Loucy (cell line): ENCODE measurements around the gene MLST8.

Source experiments
- H2AFZ ChIP-seq: fragments of 200-600 bp; sonication (generic); 2 replicates; pipeline ENCODE4 v1.6.0; 2016; ENCODE audit warnings: antibody characterized with exemption, mild to moderate bottlenecking, low read length, moderate library complexity
- H3F3A ChIP-seq: fragments of 200-600 bp; 2 replicates; pipeline ENCODE4 v1.6.0; 2016; ENCODE audit warnings: antibody characterized with exemption, low read depth, mild to moderate bottlenecking
- H3K27me3 ChIP-seq: fragments of 200-600 bp; sonication (generic); 2 replicates; pipeline ENCODE4 v1.6.1; 2014; ENCODE audit warnings: low read length, mild to moderate bottlenecking; ENCODE audit not compliant: insufficient read depth, poor library complexity, severe bottlenecking
- H3K36me3 ChIP-seq: fragments of 200-600 bp; sonication (generic); 2 replicates; pipeline ENCODE4 v1.6.1; 2016; ENCODE audit warnings: low read length; ENCODE audit not compliant: insufficient read depth
- H3K4me1 ChIP-seq: fragments of 200-600 bp; sonication (generic); 2 replicates; pipeline ENCODE4 v1.5.1; 2014; ENCODE audit warnings: low read length, mild to moderate bottlenecking; ENCODE audit not compliant: insufficient read depth, poor library complexity, severe bottlenecking
- H3K4me2 ChIP-seq: fragments of 200-600 bp; sonication (generic); 2 replicates; pipeline ENCODE4 v1.6.0; 2014; ENCODE audit warnings: antibody characterized with exemption, low read length, low read depth, mild to moderate bottlenecking; ENCODE audit not compliant: poor library complexity, severe bottlenecking
- H3K4me3 ChIP-seq: fragments of 200-600 bp; sonication (generic); 2 replicates; pipeline ENCODE4 v1.5.1; 2014; ENCODE audit warnings: low read length, mild to moderate bottlenecking, mixed read lengths; ENCODE audit not compliant: poor library complexity, severe bottlenecking
- H3K79me2 ChIP-seq: fragments of 200-600 bp; sonication (generic); 2 replicates; pipeline ENCODE4 v1.6.1; 2014; ENCODE audit warnings: low read length; ENCODE audit not compliant: insufficient read depth
- H3K9ac ChIP-seq: fragments of 200-600 bp; sonication (generic); 2 replicates; pipeline ENCODE4 v1.6.0; 2014; ENCODE audit warnings: mild to moderate bottlenecking, low read depth, low read length, moderate library complexity; ENCODE audit not compliant: poor library complexity, severe bottlenecking
- H3K9me2 ChIP-seq: fragments of 200-600 bp; sonication (generic); replicated peaks from 2 replicates; pipeline ENCODE4 v1.6.1; 2016; ENCODE audit warnings: low read depth, low read length, mixed read lengths
- H3K9me3 ChIP-seq: fragments of 200-600 bp; sonication (generic); 2 replicates; pipeline ENCODE4 v1.6.1; 2014; ENCODE audit warnings: mild to moderate bottlenecking, antibody characterized with exemption, low read length, low read depth; ENCODE audit not compliant: insufficient read depth
- H4K20me1 ChIP-seq: fragments of 200-600 bp; sonication (generic); 2 replicates; pipeline ENCODE4 v1.6.0; 2014; ENCODE audit warnings: antibody characterized with exemption, low read length, mild to moderate bottlenecking; ENCODE audit not compliant: insufficient read depth, poor library complexity, severe bottlenecking
- EZH2phosphoT487 ChIP-seq: fragments of 200-600 bp; IDR thresholded peaks from 2 replicates; pipeline ENCODE4 v1.6.1; 2018; ENCODE audit warnings: antibody characterized with exemption, mild to moderate bottlenecking, moderate library complexity, borderline replicate concordance
- TF ChIP-seq, protein P1 (sequence below): fragments of 200-600 bp; sonication (generic); conservative IDR thresholded peaks from 2 replicates; pipeline ENCODE4 v1.5.1; 2014; ENCODE audit warnings: mild to moderate bottlenecking, antibody characterized with exemption, low read length

MLST8 gene

DNA sequence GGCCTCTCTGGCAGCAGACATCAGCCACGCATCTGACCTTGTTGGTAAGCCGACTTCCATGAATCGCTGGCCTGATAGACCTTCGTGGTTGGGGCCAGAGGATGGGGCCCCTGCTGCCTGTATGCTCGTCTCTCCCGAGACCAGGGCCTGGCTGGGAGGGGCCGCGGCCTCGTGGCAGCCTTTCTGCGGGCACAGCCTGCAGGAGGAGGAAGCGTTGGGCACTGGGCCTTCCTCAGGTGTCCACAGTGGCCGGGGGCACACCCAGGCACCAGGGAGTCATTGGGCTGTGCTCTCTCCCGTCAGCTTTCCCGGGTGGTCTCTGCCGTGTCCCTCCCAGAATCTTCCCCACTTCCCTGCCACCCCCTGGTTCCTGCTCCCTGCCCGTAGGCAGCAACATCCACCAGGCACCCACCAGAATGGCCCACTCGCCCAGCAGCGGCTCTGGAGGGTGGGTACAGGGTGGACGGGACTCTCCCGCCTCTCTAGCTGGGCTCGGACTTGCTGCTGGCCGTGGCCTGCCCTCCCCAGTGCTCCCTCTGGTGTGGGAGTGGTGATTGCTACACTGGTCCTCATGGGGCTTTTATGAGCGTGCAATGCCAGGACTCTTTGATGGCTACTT, 24.5 kb downstream of the MLST8 start:
- Histone ChIP-seq H3K9me2 (no peaks in the 10 kb centered on the region), H3K9me3 (no peaks in the 10 kb centered on the region), H3K27me3 (no peaks in the 10 kb centered on the region), H3K9ac (no peak overlapping the region), H3K36me3 (no peaks in the 10 kb centered on the region; the same call in 1 of the 2 replicates), H3F3A (no peaks in the 10 kb centered on the region), H3K4me1 (no peaks in the 10 kb centered on the region), H2AFZ (no peak overlapping the region), H3K79me2 (peaks cover 27% of the 10 kb centered on the region; the same call in 1 of the 2 replicates), H3K4me2 (no peak overlapping the region), H4K20me1 (no peaks in the 10 kb centered on the region), H3K4me3 (no peak overlapping the region)
- TF ChIP-seq, protein P1, sequence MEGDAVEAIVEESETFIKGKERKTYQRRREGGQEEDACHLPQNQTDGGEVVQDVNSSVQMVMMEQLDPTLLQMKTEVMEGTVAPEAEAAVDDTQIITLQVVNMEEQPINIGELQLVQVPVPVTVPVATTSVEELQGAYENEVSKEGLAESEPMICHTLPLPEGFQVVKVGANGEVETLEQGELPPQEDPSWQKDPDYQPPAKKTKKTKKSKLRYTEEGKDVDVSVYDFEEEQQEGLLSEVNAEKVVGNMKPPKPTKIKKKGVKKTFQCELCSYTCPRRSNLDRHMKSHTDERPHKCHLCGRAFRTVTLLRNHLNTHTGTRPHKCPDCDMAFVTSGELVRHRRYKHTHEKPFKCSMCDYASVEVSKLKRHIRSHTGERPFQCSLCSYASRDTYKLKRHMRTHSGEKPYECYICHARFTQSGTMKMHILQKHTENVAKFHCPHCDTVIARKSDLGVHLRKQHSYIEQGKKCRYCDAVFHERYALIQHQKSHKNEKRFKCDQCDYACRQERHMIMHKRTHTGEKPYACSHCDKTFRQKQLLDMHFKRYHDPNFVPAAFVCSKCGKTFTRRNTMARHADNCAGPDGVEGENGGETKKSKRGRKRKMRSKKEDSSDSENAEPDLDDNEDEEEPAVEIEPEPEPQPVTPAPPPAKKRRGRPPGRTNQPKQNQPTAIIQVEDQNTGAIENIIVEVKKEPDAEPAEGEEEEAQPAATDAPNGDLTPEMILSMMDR = no peak
- no peak for TF ChIP-seq EZH2phosphoT487

DNA sequence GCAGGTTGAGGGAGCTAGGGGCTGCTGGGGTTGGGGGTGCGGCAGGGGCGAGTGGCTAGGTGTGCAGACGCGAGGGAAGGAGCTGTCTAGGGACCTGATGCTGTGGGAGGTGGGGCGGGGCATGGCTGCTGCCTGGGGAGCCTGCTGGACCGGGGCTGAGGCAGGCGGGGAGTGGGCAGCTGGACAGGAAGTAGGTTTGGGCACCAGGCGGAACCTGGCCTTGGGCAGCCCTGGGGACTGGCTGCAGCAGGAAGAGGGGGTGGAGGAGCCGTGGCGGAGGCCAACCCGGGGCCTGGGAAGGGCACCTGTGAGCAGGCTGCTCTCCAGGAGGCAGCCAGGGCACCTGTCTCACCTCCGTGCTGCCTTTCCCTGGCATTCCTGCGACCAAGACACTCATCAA, 25.1 kb downstream of the MLST8 start:
- Histone ChIP-seq H3K9me2 (no peaks in the 10 kb centered on the region), H3K9ac (no peak overlapping the region), H2AFZ (no peak overlapping the region), H4K20me1 (no peaks in the 10 kb centered on the region), H3K4me2 (no peak overlapping the region), H3K27me3 (no peaks in the 10 kb centered on the region), H3K36me3 (no peaks in the 10 kb centered on the region; the same call in 1 of the 2 replicates), H3K9me3 (no peaks in the 10 kb centered on the region), H3K4me1 (no peaks in the 10 kb centered on the region), H3K79me2 (peaks cover 21% of the 10 kb centered on the region; the same call in 1 of the 2 replicates), H3K4me3 (no peak overlapping the region), H3F3A (no peaks in the 10 kb centered on the region)
- no peak for TF ChIP-seq EZH2phosphoT487
- TF ChIP-seq, protein P1 = no peak

DNA sequence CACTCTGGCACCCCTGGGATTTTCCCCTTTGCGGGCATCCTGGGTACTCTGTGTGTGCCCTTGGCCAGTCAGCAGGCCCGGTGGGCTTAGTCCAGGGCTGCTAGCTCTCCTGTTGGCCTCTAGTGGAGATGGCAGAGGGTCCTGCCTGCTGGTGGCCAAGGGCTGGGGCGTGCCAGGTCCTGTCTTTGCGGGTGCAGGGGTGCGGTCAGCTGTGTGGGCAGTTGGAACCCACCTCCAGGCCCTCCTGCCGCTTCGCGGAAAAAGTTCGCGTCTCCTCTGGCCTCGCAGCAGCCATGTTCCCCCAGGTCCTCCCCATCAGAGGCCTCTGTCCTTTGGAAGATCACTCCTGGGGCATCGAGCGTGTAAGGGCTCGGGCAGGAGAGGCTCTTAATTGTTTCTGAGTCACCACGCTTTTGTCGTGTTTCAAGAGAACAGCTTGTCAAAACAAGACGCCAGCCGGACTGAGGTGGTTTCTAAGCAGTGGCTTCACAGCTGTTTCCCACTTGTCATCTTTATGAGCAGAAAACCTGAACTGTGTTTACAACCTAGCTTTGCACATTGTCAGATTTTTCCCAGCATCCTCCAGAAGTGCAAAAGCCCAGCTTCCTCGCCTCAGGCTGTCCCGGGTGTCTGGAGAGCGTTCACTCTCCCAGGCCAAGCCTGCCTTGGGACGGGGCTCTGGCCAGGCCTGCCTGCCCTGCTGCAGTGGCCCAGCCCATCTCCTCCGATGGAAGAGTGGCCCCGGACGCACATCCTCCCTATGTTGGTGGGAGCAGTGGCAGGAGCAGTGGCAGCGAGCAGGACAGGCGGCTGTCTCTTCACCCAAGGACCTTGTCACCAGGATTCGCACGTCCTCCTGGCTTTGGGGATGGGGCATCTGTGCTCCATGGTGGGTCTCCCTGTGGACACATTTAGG, 26.0 kb downstream of the MLST8 start:
- Histone ChIP-seq H3K4me3 (no peak overlapping the region), H3K4me2 (no peak overlapping the region), H3K9ac (no peak overlapping the region), H3K9me3 (no peaks in the 10 kb centered on the region), H3K36me3 (no peaks in the 10 kb centered on the region; the same call in 1 of the 2 replicates), H3K9me2 (no peaks in the 10 kb centered on the region), H2AFZ (no peak overlapping the region), H3K79me2 (peaks cover 13% of the 10 kb centered on the region; the same call in 1 of the 2 replicates), H3K4me1 (no peaks in the 10 kb centered on the region), H4K20me1 (no peaks in the 10 kb centered on the region), H3K27me3 (no peaks in the 10 kb centered on the region), H3F3A (no peaks in the 10 kb centered on the region)
- no peak for TF ChIP-seq EZH2phosphoT487
- TF ChIP-seq, protein P1 = no peak
